IPS-NIHi7 (cell line): ENCODE measurements around the gene P3H2.
A peak's percentile ranks its signal among the peaks of the same experiment; 100 is the strongest.

Source experiments
- DNase-seq: peaks from one replicate; pipeline ENCODE4 v3.0.0; 2012; ENCODE audit warnings: mixed read lengths; ENCODE audit errors: extremely low spot score

Gene P3H2

GRCh38 chr3:190017521-190018288 lies 103.0 kb downstream of the P3H2 start:
- DNase-seq = no peak

GRCh38 chr3:190016966-190017365 lies 103.7 kb downstream of the P3H2 start:
- DNase-seq = no peak

- DNase-seq = no peak
Measured at GRCh38 chr3:190014940-190015339, 105.8 kb downstream of the P3H2 start.

- peak; percentile 18 for DNase-seq
Measured at GRCh38 chr3:190013943-190014924, 106.5 kb downstream of the P3H2 start.

- DNase-seq = no peak
Measured at GRCh38 chr3:190012784-190013183, 107.9 kb downstream of the P3H2 start.

DNA sequence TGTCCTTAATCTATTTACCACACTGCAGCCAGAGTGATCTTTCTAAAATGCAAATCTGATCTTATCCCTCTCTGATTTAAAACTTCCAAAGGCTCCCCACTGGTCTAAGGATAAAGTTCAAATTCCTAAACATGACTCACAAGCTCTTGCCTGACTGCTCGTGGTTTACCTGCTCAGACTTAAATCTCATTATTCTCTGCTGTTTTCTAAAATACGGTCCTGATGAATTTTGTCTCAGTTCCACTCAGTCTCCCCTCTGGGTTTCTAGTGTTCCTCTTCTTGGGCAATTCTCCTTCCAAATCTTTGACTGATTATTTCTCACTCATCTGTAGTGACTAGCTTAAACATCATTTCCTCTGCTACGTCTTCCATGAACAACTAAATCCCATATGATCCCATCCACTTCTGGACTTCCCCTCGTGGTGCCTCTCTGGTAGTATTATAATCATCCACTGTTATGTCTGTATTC lies 108.3 kb downstream of the P3H2 start:
- DNase-seq = peak; percentile 35

DNA sequence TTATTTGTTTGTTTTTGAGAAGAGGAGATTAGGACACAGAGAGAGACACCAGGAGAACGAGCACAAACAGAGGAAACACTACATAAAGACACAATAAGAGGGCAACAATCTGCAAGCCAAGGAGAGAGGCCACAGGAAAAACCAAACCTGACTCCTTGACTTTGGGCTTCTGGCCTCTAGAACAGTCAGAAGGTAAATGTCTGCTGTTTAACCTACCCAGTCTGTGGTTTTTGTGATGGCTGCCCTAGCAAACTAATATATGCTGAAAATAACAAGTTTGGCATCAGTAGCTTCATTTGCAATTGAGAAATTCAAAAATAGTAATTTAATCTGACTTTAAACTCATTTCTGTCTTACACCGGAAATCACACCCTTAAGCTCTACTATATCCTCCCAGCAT lies 110.2 kb downstream of the P3H2 start:
- no peak for DNase-seq

GRCh38 chr3:190009614-190010013 lies 111.1 kb downstream of the P3H2 start:
- DNase-seq = no peak

DNA sequence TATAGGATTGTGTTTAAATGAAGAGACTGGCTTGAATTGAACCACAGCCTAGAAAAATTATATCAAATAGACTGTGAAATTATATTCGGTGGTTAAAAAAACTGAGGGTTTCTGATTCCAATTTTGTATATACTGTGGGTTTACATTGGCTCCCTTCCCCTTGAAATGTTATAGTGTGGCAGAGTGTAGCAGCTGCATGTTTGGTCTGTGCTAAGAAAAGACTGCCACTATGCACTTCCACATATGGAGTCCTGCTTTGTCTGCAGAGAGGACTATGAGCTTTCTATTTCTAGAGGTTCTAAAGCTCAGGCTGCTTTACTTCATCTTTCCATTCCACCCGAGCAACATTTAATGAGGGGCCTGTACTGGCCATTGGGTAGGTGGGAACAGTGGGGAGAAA lies 112.3 kb downstream of the P3H2 start:
- no peak for DNase-seq

DNA sequence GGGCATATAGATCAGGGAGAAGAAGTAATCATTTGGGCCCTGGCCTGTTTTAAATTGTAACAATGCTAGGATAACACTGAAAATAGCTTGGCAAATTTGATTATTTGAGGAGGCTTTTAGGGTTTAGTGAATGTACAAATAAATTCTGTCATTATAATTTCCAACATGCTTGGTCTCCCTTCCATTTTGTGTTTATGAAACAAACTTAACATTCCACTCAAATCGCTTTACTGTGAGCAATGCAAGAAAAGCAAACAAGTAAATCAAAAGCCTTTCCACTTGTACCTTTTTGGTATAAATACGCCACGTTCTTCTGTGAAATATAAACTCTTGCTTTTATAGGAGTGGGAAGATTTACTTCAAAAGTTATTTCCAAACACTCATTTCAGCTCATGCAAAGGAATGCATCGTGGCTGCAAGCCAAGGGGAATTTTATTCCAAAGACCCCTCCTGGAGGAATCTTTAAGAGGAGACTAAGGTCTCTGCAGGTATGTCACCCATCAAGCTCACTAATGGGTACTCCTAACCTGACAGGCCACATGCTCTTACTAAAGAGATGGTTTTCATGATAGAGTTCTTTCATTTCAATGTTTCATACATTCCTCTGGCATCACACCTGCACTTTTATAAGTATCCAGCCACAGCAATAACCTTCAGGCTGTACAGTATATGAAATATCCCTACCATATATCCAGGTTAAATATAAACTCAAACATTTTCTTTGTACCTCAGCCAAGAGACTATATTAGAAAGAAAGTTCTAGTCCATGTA lies 115.2 kb downstream of the P3H2 start:
- no peak for DNase-seq

- DNase-seq = no peak
Measured at GRCh38 chr3:190004656-190005055, 116.0 kb downstream of the P3H2 start.

- DNase-seq = no peak
Measured at GRCh38 chr3:190003681-190004123, 117.0 kb downstream of the P3H2 start.

DNA sequence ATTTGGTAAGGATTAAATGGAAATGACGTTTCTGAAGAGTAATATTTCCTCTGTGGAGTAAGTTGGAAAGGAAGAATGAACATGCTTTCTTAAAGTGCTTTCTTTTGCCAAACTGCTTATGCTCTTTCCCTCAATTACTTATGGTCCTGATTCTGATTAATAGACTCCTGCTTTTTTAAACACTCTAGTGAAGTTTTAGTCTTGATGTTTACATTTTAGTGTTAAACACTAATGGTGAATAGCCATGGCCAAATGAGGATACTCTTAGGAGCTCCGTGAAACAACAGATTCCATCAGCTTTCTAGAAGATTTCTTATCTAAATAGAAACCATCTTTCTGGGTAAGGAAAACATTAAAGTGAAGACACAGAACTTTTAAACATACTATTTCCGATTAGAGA lies 117.6 kb downstream of the P3H2 start:
- no peak for DNase-seq

- DNase-seq = no peak
Measured at GRCh38 chr3:190001426-190001825, 119.3 kb downstream of the P3H2 start.

GRCh38 chr3:190000861-190001196 lies 119.9 kb downstream of the P3H2 start:
- DNase-seq = no peak

- no peak for DNase-seq
Measured at GRCh38 chr3:190000187-190000860, 120.4 kb downstream of the P3H2 start.

DNA sequence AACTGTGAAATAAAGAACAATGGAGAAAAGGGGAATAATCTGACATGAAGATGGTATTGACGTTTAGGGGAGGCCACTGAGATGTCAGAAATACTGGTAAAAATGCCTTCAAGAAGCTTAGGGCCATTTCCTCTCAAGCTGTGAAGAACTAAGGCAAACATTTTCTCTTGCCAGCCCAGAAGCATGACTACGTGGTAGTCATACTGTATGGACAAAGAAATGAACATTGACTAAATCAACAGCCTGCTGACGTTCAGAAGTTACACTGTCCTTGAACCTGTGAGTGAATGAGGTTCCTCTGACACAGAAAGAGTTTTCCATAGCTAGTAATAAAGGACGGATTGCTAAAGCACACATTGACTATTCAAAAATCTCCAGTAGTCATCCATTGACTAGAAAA lies 121.0 kb downstream of the P3H2 start:
- DNase-seq = no peak

GRCh38 chr3:189995129-189995528 lies 125.6 kb downstream of the P3H2 start:
- DNase-seq = peak; percentile 26

DNA sequence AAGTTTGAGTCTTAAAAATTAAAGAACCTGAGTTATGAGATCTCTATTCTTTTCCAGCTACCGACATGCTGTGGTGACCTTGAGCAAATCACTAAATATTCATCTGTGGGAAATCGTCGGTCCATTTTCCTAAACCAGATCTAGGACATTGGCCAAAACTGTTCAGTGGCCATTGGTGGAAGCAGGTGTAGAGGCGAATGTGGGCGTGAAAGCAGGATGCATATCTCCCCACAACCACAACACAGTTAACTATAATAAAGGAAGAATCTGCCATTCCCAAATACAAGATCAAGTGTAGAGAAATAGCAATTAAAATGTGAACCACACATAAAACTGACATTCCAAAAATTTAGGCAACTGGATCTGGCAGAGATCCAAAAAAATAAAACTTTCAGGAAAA lies 129.9 kb downstream of the P3H2 start:
- DNase-seq = no peak

GRCh38 chr3:189988854-189989253 lies 131.8 kb downstream of the P3H2 start:
- no peak for DNase-seq

DNA sequence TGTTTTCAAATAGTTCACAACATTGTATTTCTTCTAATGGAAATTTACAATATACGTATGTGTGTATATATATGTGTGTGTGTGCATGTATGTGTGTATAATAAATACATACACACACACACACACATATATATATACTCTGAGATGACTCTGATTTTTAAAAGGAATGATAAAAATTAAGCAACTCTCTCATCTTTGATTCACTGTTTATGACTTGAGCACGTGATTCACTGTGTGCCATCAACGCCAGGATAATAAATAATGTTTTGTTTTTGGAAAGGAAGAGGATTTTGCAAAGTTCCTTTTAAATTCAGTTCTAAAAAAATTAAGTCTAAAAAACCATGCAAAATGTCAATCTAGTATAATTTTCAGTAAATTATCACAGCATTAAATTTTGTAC lies 132.4 kb downstream of the P3H2 start:
- DNase-seq = no peak
